LoVo (cell line): ENCODE data around the gene WWOX.

Source experiments
- DNase-seq: peaks from one replicate; pipeline ENCODE4 v3.0.0-alpha.2; 2016; ENCODE audit warnings: low spot score

The WWOX gene

DNA sequence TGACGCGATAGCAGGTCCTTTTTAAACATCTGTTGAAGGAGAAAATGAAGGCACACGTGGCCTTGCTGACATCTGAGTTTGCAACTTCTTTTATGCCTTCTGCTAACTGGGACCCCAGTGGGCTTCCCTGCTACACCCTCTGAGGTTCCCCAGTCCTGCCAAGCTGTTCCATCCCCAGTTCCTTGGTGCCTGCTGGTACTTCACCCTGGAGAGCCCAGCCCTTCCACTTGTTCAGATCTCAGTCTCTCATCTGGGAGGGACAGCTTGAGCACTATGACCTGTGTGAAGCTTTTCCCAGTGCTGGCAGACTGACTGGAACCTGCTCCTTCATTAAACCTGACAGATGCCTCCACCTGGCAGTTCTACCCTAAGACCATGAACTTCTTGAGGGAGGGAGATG lies 95.5 kb downstream of the WWOX start:
- DNase-seq = no peak

DNA sequence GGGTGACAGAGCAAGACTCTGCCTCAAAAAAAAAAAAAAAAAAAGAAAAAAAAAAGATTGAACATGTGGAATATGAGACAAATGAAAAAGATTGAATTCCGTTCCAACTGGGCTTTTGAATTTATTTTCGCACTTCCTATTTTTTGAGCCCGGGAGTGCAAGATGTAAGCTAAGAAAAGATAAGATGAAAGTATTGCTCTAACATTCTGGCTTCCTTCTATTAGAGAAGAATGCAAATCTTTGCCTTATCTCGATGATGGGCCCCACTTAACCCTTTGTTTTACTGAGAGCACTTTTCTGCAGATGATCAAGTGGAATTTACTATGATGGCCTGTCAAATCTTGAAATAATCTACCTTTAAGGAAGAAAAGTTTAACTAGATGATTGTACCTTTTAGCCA lies 96.3 kb downstream of the WWOX start:
- DNase-seq = no peak

- no peak for DNase-seq
Observed at GRCh38 chr16:78196502-78196901, 97.0 kb downstream of the WWOX start.

DNA sequence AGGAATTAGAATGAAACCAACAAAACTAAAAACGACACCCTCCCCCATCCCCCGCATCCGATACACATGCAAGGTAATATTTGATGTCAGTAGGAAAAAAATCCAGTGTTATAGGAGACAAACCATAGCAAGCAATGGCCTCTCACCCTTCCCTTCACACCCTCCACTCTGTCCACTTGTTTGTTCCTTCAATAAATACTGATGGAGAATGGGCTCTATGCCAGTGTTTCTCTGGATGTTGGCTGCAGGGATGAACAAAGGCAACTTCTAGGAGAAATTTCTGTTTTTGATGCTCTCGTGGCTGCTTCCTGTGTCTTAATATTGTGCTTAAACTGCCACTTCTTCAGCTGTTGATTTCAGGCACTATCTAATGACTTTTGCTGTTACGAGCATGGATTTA lies 98.8 kb downstream of the WWOX start:
- no peak for DNase-seq

DNA sequence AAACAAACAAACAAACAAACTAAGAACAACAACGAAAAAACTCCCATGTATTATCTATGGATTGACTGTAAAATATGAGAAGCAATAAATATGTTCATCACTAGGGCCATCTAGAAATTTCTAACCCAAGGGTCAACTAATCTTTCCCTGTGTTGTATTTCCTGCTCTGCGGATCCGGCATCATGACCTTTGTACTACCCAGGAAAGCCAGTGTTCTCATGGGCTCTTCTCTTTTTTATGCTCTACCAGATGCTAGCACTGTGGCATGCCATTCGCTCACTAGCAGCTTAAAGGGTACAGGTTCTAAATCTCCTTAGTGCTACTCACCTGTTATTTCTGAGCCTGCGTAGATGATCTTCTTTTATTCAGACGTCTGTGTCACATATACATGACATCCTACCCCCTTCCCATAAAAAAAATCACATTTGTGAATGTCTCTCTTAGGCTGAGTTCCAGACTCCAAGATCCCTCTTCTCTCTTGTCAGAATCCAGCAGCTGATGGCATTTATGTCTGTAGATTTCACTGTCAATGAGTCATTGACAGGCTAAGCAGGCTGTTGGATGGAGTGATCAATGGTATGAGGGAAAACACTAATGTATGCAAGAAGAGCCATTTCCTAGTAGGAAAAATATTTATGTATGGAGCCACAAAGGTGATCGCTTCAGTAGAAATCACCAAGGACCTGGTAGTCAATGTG lies 100.0 kb downstream of the WWOX start:
- no peak for DNase-seq

DNA sequence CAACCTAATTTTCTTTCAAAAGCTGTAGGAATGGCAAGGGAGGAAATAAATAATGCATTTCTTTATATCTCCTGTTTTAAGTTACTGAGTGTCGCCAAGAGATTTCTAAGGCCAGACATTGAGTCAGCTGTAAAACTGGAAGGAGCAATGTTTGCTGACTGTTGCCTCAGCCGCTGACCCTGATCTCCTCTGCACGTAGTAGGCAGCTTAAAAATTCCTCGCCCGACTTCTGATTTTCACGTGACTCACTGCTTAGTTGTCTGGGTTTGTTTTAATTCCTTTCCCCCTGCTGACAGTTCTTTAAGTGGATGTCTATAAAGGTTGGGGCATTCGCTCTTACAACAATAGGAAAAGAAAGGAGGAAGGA lies 100.6 kb downstream of the WWOX start:
- no peak for DNase-seq

DNA sequence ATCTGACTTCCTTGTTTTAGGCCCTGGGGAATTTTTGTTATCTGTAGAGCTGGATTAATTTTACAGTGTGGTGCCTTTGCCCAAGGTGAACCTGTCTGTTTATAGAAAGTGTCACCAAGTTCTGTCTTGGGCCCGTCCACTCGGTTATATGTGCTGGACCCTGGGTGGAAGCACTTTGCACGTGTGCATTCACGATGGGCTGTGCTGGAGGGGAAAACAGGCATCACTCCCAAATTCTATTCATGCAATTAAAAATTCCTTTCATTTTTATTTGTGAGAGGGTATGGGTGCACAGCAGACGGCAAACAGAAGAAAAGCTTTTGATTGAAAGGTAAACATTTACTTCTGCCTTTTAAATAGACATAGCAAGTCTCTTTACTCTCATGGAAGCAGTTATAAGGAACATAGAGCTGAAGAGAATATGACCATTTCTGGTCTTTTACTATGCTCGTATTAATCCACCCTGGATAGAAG lies 101.2 kb downstream of the WWOX start:
- DNase-seq = no peak

- DNase-seq = no peak
Observed at GRCh38 chr16:78205506-78205905, 106.1 kb downstream of the WWOX start.

GRCh38 chr16:78206623-78207223 lies 107.3 kb downstream of the WWOX start:
- no peak for DNase-seq

GRCh38 chr16:78209951-78210661 lies 110.7 kb downstream of the WWOX start:
- no peak for DNase-seq

- DNase-seq = no peak
Observed at GRCh38 chr16:78211020-78211599, 111.7 kb downstream of the WWOX start.

GRCh38 chr16:78211946-78212345 lies 112.5 kb downstream of the WWOX start:
- DNase-seq = no peak

GRCh38 chr16:78212674-78213073 lies 113.2 kb downstream of the WWOX start:
- no peak for DNase-seq

GRCh38 chr16:78213751-78214150 lies 114.3 kb downstream of the WWOX start:
- no peak for DNase-seq

GRCh38 chr16:78215222-78215621 lies 115.8 kb downstream of the WWOX start:
- no peak for DNase-seq

GRCh38 chr16:78216166-78216745 lies 116.8 kb downstream of the WWOX start:
- DNase-seq = no peak

- no peak for DNase-seq
Observed at GRCh38 chr16:78217276-78217675, 117.8 kb downstream of the WWOX start.

- no peak for DNase-seq
Observed at GRCh38 chr16:78218279-78218678, 118.8 kb downstream of the WWOX start.

DNA sequence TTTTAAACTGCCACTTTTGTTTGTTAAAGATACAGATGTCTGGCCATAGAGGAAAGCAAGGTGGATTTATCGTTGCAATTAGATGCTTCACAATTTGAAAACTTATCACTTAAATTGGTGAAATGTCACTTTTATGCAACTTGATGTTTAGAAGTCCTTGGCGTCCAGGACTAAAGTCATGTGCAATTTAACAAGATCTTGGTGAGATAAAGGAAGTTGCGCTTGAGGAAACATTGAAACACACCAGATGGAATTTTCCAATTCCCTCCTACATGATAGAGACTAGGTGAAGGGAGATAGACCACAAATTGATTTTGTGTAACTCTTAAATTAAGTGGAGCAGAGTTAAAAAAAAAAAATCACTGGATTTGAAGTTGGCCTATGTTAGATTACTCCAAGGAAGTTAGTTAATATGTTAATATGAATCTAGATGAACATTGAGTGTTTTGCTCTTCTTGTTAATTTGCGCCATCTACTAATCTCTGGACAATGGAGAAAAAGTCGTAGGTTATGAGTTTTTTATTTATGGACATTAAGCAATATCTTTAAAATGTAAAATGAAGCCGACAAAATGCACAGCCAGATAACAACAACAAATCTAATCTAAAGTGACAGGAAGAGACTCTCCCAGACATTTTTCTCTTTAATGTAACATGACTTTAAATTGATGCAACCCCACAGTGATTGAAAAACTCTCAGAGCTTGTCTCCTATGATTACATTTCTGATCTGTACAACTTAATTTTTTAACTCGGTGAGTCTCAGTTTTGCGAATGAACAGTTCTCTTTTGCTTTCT lies 119.6 kb downstream of the WWOX start:
- no peak for DNase-seq

DNA sequence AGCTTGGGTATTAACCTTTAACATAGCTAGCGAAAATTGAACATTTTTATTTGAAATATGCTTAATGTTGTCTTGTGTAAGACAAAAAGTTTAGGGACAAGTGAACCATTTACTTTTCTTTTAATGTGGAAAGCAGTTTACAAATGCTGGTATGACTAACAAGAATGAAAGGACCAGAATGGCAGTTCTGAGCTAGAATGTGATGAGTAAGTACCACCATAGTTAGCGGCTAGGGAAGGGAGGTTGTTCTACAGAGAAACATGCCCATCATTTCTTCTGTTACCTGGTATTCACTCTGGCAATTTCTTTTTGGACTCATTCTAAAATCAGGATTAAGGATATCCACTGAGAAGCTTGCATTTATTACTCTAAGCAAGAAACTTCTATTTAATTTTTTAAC lies 121.1 kb downstream of the WWOX start:
- DNase-seq = no peak

- no peak for DNase-seq
Observed at GRCh38 chr16:78221892-78222291, 122.4 kb downstream of the WWOX start.

GRCh38 chr16:78224342-78224741 lies 124.9 kb downstream of the WWOX start:
- no peak for DNase-seq
